Measurements from ENCODE around the gene ATG3. TPM values are rescaled to one million over a fixed set of nuclear protein-coding genes. Genes with fewer than 3 reads are reported as not detected.

ATG3 gene
- total and polyA plus RNA-seq, 4 donors, result 28.6 to 51.1 (median 37.4) TPM

DNA sequence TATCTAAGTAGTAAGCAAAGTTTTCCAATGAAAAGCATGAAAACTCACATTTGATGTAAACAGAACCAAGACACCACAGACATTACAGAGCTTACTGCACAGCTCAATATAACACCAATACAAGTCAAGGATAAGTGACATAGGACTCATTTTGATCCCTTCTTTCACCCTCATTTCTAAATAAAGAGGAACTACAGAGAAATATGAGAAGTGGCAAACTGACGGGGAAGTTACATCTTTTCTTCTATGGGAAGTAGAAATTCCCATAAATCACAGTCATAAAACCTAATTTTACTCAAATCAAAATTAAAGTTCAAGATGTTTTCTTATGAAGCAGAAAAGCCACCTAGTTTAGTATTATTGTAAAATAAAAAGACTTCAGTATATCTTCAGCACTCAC lies 3.8 kb downstream of the ATG3 start:
- no peak overlapping the region for H3K27ac ChIP-seq (ENCODE audit: low read depth in 1 of 2, low read length in 2 of 2)
- no peak overlapping the region for H3K9ac ChIP-seq (ENCODE audit: low read depth in 1 of 2, low read length in 2 of 2)
- no peak for DNase-seq (ENCODE audit: low spot score)
- H3K4me1 ChIP-seq (ENCODE audit: control insufficient read depth in 4 of 4, insufficient read depth in 4 of 4, low read length in 3 of 4), result peaks cover 3 to 16% (median 14%) of the 10 kb centered on the region in 4 donors
- H3K4me3 ChIP-seq (ENCODE audit: low read depth in 1 of 3, low read length in 3 of 3), result no peak overlapping the region
- TF ChIP-seq FOXA2 (IDR thresholded peaks at IDR 0.05) (no peak), TAF1 (conservative IDR thresholded peaks at IDR 0.05) (no peak), YY1 (IDR thresholded peaks at IDR 0.05) (no peak)
- H3K27me3 ChIP-seq (ENCODE audit: control insufficient read depth in 4 of 4, insufficient read depth in 4 of 4, low read length in 3 of 4), result no peaks in the 10 kb centered on the region
- WGBS, result 80% methylated on average over 1 of the region's 1 CpG
- no peaks in the 10 kb centered on the region for H3K36me3 ChIP-seq (ENCODE audit: control insufficient read depth in 4 of 4, insufficient read depth in 3 of 4, low read depth in 1 of 4, low read length in 3 of 4)
- no peaks in the 10 kb centered on the region for H3K9me3 ChIP-seq (ENCODE audit: control insufficient read depth in 4 of 4, low read length in 3 of 4)

DNA sequence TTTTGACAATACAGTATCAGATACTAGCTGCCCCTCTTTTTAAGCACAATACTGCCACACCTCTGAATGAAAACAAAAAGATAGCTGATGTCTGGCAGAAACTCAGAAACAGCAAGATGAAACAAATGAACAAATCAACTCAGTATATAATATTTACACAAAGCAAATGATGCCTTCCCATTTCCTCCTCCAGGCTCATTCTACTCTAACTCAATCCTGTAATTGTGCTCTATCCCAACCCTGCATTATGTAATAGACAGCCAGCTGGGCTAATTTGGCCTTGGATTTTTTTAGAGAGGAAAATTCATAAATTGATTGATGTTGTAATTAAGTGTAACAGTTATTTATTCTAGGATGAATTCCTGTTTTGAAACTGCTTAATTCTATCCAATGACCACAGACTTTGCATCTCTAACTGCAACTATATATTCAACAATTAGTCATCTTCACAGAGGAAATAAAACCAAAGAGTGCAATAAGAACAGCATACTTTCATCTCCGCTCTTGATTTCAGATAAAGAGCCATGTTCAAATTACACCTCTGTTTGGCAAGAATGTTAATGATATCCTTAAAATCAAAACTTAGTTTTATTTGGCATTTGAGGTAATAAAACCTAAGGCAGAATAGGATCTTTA lies 6.1 kb downstream of the ATG3 start:
- H3K4me3 ChIP-seq (ENCODE audit: low read depth in 1 of 3, low read length in 3 of 3), result no peak overlapping the region
- WGBS, result 82% methylated on average over 1 of the region's 1 CpG
- no peak overlapping the region for H3K9ac ChIP-seq (ENCODE audit: low read depth in 1 of 2, low read length in 2 of 2)
- no peaks in the 10 kb centered on the region for H3K27me3 ChIP-seq (ENCODE audit: control insufficient read depth in 4 of 4, insufficient read depth in 4 of 4, low read length in 3 of 4)
- H3K27ac ChIP-seq (ENCODE audit: low read depth in 1 of 2, low read length in 2 of 2), result no peak overlapping the region
- TF ChIP-seq EGR1 (IDR thresholded peaks at IDR 0.05; ENCODE audit: low read depth in 2 of 2), result no peak
- TF ChIP-seq, protein P1, sequence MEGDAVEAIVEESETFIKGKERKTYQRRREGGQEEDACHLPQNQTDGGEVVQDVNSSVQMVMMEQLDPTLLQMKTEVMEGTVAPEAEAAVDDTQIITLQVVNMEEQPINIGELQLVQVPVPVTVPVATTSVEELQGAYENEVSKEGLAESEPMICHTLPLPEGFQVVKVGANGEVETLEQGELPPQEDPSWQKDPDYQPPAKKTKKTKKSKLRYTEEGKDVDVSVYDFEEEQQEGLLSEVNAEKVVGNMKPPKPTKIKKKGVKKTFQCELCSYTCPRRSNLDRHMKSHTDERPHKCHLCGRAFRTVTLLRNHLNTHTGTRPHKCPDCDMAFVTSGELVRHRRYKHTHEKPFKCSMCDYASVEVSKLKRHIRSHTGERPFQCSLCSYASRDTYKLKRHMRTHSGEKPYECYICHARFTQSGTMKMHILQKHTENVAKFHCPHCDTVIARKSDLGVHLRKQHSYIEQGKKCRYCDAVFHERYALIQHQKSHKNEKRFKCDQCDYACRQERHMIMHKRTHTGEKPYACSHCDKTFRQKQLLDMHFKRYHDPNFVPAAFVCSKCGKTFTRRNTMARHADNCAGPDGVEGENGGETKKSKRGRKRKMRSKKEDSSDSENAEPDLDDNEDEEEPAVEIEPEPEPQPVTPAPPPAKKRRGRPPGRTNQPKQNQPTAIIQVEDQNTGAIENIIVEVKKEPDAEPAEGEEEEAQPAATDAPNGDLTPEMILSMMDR (IDR thresholded peaks at IDR 0.05; ENCODE audit: low read depth, low read length, missing input control), result no peak
- TF ChIP-seq, protein P2, sequence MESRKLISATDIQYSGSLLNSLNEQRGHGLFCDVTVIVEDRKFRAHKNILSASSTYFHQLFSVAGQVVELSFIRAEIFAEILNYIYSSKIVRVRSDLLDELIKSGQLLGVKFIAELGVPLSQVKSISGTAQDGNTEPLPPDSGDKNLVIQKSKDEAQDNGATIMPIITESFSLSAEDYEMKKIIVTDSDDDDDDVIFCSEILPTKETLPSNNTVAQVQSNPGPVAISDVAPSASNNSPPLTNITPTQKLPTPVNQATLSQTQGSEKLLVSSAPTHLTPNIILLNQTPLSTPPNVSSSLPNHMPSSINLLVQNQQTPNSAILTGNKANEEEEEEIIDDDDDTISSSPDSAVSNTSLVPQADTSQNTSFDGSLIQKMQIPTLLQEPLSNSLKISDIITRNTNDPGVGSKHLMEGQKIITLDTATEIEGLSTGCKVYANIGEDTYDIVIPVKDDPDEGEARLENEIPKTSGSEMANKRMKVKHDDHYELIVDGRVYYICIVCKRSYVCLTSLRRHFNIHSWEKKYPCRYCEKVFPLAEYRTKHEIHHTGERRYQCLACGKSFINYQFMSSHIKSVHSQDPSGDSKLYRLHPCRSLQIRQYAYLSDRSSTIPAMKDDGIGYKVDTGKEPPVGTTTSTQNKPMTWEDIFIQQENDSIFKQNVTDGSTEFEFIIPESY (IDR thresholded peaks at IDR 0.05), result no peak
- TF ChIP-seq TAF1 (conservative IDR thresholded peaks at IDR 0.05), result no peak
- TF ChIP-seq YY1 (IDR thresholded peaks at IDR 0.05), result no peak
- TF ChIP-seq, protein P3, sequence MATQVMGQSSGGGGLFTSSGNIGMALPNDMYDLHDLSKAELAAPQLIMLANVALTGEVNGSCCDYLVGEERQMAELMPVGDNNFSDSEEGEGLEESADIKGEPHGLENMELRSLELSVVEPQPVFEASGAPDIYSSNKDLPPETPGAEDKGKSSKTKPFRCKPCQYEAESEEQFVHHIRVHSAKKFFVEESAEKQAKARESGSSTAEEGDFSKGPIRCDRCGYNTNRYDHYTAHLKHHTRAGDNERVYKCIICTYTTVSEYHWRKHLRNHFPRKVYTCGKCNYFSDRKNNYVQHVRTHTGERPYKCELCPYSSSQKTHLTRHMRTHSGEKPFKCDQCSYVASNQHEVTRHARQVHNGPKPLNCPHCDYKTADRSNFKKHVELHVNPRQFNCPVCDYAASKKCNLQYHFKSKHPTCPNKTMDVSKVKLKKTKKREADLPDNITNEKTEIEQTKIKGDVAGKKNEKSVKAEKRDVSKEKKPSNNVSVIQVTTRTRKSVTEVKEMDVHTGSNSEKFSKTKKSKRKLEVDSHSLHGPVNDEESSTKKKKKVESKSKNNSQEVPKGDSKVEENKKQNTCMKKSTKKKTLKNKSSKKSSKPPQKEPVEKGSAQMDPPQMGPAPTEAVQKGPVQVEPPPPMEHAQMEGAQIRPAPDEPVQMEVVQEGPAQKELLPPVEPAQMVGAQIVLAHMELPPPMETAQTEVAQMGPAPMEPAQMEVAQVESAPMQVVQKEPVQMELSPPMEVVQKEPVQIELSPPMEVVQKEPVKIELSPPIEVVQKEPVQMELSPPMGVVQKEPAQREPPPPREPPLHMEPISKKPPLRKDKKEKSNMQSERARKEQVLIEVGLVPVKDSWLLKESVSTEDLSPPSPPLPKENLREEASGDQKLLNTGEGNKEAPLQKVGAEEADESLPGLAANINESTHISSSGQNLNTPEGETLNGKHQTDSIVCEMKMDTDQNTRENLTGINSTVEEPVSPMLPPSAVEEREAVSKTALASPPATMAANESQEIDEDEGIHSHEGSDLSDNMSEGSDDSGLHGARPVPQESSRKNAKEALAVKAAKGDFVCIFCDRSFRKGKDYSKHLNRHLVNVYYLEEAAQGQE (IDR thresholded peaks at IDR 0.05), result no peak
- no peak for TF ChIP-seq JUND (IDR thresholded peaks at IDR 0.05)
- H3K4me1 ChIP-seq (ENCODE audit: control insufficient read depth in 4 of 4, insufficient read depth in 4 of 4, low read length in 3 of 4), result peaks cover 1 to 15% (median 14%) of the 10 kb centered on the region in 4 donors
- H3K9me3 ChIP-seq (ENCODE audit: control insufficient read depth in 4 of 4, low read length in 3 of 4), result no peaks in the 10 kb centered on the region
- H3K36me3 ChIP-seq (ENCODE audit: control insufficient read depth in 4 of 4, insufficient read depth in 3 of 4, low read depth in 1 of 4, low read length in 3 of 4), result no peaks in the 10 kb centered on the region
- no peak for DNase-seq (ENCODE audit: low spot score)

DNA sequence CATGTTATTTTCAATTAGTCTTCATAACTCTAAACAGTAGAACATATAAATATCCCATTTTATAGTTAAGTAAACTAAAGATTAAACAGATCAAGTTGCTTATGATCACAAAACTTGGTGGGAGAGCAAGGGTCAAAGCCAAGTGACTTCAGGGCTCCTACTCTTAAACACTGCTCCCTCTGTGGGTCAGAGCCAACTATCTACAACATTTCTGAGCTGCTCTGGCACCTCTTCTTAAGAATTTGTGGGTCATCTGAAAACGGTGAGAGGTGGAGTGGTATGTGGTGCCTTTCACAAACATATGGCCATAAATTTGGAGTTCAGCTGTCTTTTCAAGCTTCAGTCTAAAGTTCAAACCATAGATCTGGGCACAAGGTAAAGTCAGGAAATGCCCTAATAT lies 10.9 kb downstream of the ATG3 start:
- Histone ChIP-seq H3K9ac (ENCODE audit: low read depth in 1 of 2, low read length in 2 of 2) (no peak overlapping the region), H3K4me3 (ENCODE audit: low read depth in 1 of 3, low read length in 3 of 3) (no peak overlapping the region), H3K9me3 (ENCODE audit: control insufficient read depth in 4 of 4, low read length in 3 of 4) (no peaks in the 10 kb centered on the region), H3K27ac (ENCODE audit: low read depth in 1 of 2, low read length in 2 of 2) (no peak overlapping the region), H3K36me3 (ENCODE audit: control insufficient read depth in 4 of 4, insufficient read depth in 3 of 4, low read depth in 1 of 4, low read length in 3 of 4) (peaks cover under 1 to 21% (median 18%) of the 10 kb centered on the region in 4 donors), H3K27me3 (ENCODE audit: control insufficient read depth in 4 of 4, insufficient read depth in 4 of 4, low read length in 3 of 4) (no peaks in the 10 kb centered on the region), H3K4me1 (ENCODE audit: control insufficient read depth in 4 of 4, insufficient read depth in 4 of 4, low read length in 3 of 4) (peaks cover 0 to 1% (median 0%) of the 10 kb centered on the region in 4 donors)
- 56% methylated on average over 1 of the region's 1 CpG for WGBS
- no peak for DNase-seq (ENCODE audit: low spot score)
- TF ChIP-seq RAD21 (IDR thresholded peaks at IDR 0.05) (no peak), YY1 (IDR thresholded peaks at IDR 0.05) (no peak), HNF4G (IDR thresholded peaks at IDR 0.05) (no peak), SP1 (IDR thresholded peaks at IDR 0.05) (no peak), EGR1 (IDR thresholded peaks at IDR 0.05; ENCODE audit: low read depth in 2 of 2) (no peak), FOXA1 (IDR thresholded peaks at IDR 0.05) (no peak), JUND (IDR thresholded peaks at IDR 0.05) (no peak), HNF4A (conservative IDR thresholded peaks at IDR 0.05) (no peak), RXRA (IDR thresholded peaks at IDR 0.05) (no peak), FOXA2 (IDR thresholded peaks at IDR 0.05) (no peak)
- TF ChIP-seq, protein P4, sequence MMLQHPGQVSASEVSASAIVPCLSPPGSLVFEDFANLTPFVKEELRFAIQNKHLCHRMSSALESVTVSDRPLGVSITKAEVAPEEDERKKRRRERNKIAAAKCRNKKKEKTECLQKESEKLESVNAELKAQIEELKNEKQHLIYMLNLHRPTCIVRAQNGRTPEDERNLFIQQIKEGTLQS (IDR thresholded peaks at IDR 0.05), result no peak
- TF ChIP-seq, protein P5, sequence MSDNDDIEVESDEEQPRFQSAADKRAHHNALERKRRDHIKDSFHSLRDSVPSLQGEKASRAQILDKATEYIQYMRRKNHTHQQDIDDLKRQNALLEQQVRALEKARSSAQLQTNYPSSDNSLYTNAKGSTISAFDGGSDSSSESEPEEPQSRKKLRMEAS (IDR thresholded peaks at IDR 0.05), result no peak
- TF ChIP-seq, protein P1 (IDR thresholded peaks at IDR 0.05; ENCODE audit: low read depth, low read length, missing input control), result no peak

Measured in liver (tissue), 9 donors.